Activated naive CD4-positive, alpha-beta T cell treated with Interleukin-2 at 50 U/mL for 16 hours (primary cell): ENCODE results near the gene UQCRQ.

Source experiments
- DNase-seq: peaks from one replicate; pipeline ENCODE4 v3.0.0-alpha.2; 2020

UQCRQ gene

GRCh38 chr5:132871459-132872284 lies 5.2 kb downstream of the UQCRQ start:
- DNase-seq: no peak

- no peak for DNase-seq
These were observed 6.3 kb downstream of the UQCRQ start for GRCh38 chr5:132872788-132873118.

GRCh38 chr5:132873119-132873929 lies 6.9 kb downstream of the UQCRQ start, which contains the start of gene LEAP2:
TSS of gene LEAP2 (plus strand) at chr5:132873668. CDS start at chr5:132873695, 27 bp downstream.
- no peak for DNase-seq

GRCh38 chr5:132873930-132874271 lies 7.5 kb downstream of the UQCRQ start:
- DNase-seq: no peak

GRCh38 chr5:132876020-132876759 lies 9.7 kb downstream of the UQCRQ start:
- DNase-seq: no peak

GRCh38 chr5:132877466-132877865 lies 11.0 kb downstream of the UQCRQ start:
- no peak for DNase-seq

GRCh38 chr5:132877938-132878337 lies 11.5 kb downstream of the UQCRQ start:
- no peak for DNase-seq

GRCh38 chr5:132883261-132883834 lies 16.9 kb downstream of the UQCRQ start:
- DNase-seq: peak; percentile 16

GRCh38 chr5:132884548-132884947 lies 18.1 kb downstream of the UQCRQ start:
- DNase-seq: no peak

- no peak for DNase-seq
These were observed 19.8 kb downstream of the UQCRQ start for GRCh38 chr5:132886064-132886823.

GRCh38 chr5:132887283-132887682 lies 20.8 kb downstream of the UQCRQ start:
- no peak for DNase-seq

- no peak for DNase-seq
These were observed 23.1 kb downstream of the UQCRQ start for GRCh38 chr5:132889501-132889900.

- DNase-seq: no peak
These were observed 24.4 kb downstream of the UQCRQ start for GRCh38 chr5:132890817-132891216.

GRCh38 chr5:132895719-132896305 lies 29.4 kb downstream of the UQCRQ start:
- no peak for DNase-seq

GRCh38 chr5:132896685-132897084 lies 30.2 kb downstream of the UQCRQ start:
- DNase-seq: no peak

GRCh38 chr5:132898094-132898493 lies 31.7 kb downstream of the UQCRQ start:
- DNase-seq: no peak

GRCh38 chr5:132901036-132901435 lies 34.6 kb downstream of the UQCRQ start:
- no peak for DNase-seq

- DNase-seq: no peak
These were observed 35.3 kb downstream of the UQCRQ start for GRCh38 chr5:132901730-132902129.

GRCh38 chr5:132905938-132906337 lies 39.5 kb downstream of the UQCRQ start:
- DNase-seq: no peak

GRCh38 chr5:132907161-132907560 lies 40.7 kb downstream of the UQCRQ start:
- DNase-seq: no peak

- DNase-seq: no peak
These were observed 43.3 kb downstream of the UQCRQ start for GRCh38 chr5:132909702-132910101.

GRCh38 chr5:132915681-132916080 lies 49.2 kb downstream of the UQCRQ start:
- DNase-seq: no peak
